ENCODE results near the gene SHC2. TPM values are rescaled to one million over a fixed set of nuclear protein-coding genes. Genes with fewer than 3 reads are reported as not detected.

Gene SHC2
- total and polyA plus RNA-seq, 2 of the 13 experiments (the other 11 are each of a cell fraction or from before 2014, with no cell fraction given): 9.0 to 18.3 TPM

DNA sequence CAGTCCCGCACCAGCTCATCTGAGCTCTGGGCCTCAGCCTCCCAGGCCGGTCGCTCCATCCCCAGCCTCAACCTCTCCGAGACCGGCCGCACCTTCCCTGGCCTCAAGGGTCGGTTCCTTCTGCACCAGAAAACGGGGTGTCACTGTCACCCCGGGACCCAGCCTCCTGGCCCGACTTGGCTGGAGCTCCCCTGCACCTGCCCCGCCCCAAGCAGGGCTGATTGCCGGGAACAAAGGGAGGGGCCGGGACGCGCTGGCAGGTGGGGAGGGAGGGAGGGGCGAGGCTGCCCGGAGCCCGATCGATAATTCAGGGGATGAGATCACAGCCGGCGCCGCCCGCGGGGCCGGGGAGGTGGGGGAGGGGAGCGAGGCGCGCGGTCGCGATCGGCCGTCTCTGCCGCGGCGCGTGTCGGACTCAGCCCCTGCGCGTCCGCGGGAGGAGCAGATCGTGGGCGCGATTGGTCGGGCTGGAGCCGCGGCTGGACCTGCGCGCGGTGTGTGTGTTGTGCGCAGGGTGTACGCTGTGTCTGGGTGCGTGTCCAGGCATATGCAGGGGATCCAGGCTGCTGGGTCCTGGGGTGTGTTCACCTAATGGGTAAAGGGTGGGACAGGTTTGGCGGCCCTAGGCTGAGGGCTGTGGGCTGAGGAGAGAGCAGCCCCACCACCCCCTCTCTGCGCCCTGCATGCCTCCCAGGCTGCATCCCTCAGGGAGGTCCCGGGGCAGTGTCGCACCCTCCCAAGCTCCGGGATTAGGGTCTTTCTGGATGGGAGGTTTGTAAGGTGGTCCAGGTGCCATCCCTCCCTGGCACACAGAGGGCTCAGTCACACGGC is 1.1 kb upstream of the SHC2 start (continued):
- TF ChIP-seq RELA (CRISPR knock-in tag; IDR thresholded peaks at IDR 0.05) (0 out of 2 replicates have a peak, but pooled peaks have one; percentile 28), ZNF329 (CRISPR knock-in tag; IDR thresholded peaks at IDR 0.05; ENCODE audit: low read depth) (no peak), TARDBP (CRISPR knock-in tag; IDR thresholded peaks at IDR 0.05) (peak; percentile 80), MAF1 (CRISPR knock-in tag; IDR thresholded peaks at IDR 0.05; ENCODE audit: borderline replicate concordance) (no peak), POLR2AphosphoS5 (IDR thresholded peaks at IDR 0.05; ENCODE audit: low read depth, low read length) (0 out of 2 replicates have a peak, but pooled peaks have one; percentile 4), HOXA9 (CRISPR knock-in tag; IDR thresholded peaks at IDR 0.05; ENCODE audit: borderline replicate concordance) (no peak), NCOA1 (CRISPR knock-in tag; IDR thresholded peaks at IDR 0.05) (no peak), ZSCAN31 (CRISPR knock-in tag; IDR thresholded peaks at IDR 0.05; ENCODE audit: low read depth) (no peak), SP1 (IDR thresholded peaks at IDR 0.05) (no peak), SP1 (CRISPR knock-in tag; IDR thresholded peaks at IDR 0.05) (0 out of 2 replicates have a peak, but pooled peaks have one; percentile 17), MTA3 (CRISPR knock-in tag; IDR thresholded peaks at IDR 0.05) (no peak), KLF15 (CRISPR knock-in tag; IDR thresholded peaks at IDR 0.05; ENCODE audit: borderline replicate concordance) (no peak), MTF1 (CRISPR knock-in tag; IDR thresholded peaks at IDR 0.05) (no peak), BRD4 (CRISPR knock-in tag; IDR thresholded peaks at IDR 0.05) (no peak), MEF2D (CRISPR knock-in tag; IDR thresholded peaks at IDR 0.05) (no peak), ZNF615 (CRISPR knock-in tag; IDR thresholded peaks at IDR 0.05; ENCODE audit: borderline replicate concordance) (no peak)
- TF ChIP-seq, protein P1, sequence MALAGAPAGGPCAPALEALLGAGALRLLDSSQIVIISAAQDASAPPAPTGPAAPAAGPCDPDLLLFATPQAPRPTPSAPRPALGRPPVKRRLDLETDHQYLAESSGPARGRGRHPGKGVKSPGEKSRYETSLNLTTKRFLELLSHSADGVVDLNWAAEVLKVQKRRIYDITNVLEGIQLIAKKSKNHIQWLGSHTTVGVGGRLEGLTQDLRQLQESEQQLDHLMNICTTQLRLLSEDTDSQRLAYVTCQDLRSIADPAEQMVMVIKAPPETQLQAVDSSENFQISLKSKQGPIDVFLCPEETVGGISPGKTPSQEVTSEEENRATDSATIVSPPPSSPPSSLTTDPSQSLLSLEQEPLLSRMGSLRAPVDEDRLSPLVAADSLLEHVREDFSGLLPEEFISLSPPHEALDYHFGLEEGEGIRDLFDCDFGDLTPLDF (CRISPR knock-in tag; IDR thresholded peaks at IDR 0.05): 0 out of 2 replicates have a peak, but pooled peaks have one; percentile 31
- TF ChIP-seq, protein P2, sequence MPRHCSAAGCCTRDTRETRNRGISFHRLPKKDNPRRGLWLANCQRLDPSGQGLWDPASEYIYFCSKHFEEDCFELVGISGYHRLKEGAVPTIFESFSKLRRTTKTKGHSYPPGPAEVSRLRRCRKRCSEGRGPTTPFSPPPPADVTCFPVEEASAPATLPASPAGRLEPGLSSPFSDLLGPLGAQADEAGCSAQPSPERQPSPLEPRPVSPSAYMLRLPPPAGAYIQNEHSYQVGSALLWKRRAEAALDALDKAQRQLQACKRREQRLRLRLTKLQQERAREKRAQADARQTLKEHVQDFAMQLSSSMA (CRISPR knock-in tag; IDR thresholded peaks at IDR 0.05): no peak
- TF ChIP-seq, protein P3, sequence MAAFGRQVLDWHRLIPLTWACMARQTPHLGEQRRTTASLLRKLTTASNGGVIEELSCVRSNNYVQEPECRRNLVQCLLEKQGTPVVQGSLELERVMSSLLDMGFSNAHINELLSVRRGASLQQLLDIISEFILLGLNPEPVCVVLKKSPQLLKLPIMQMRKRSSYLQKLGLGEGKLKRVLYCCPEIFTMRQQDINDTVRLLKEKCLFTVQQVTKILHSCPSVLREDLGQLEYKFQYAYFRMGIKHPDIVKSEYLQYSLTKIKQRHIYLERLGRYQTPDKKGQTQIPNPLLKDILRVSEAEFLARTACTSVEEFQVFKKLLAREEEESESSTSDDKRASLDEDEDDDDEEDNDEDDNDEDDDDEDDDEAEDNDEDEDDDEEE (CRISPR knock-in tag; IDR thresholded peaks at IDR 0.05): no peak
